Embryonic facial prominence (tissue), 1 donor: ENCODE measurements around the gene MGLL.

Experiments used
- DNase-seq: peaks from one replicate; pipeline ENCODE4 v3.0.0-alpha.2; 2016; ENCODE audit errors: extremely low spot score

The MGLL gene

GRCh38 chr3:127758013-127758412, 64.3 kb downstream of the MGLL start:
- no peak for DNase-seq

GRCh38 chr3:127755305-127755681, 67.0 kb downstream of the MGLL start:
- no peak for DNase-seq

- no peak for DNase-seq
These were observed 67.7 kb downstream of the MGLL start for GRCh38 chr3:127754411-127755304.

GRCh38 chr3:127753898-127754410, 68.4 kb downstream of the MGLL start:
- DNase-seq: no peak

GRCh38 chr3:127753338-127753737, 69.0 kb downstream of the MGLL start:
- no peak for DNase-seq

- DNase-seq: no peak
These were observed 70.5 kb downstream of the MGLL start for GRCh38 chr3:127751782-127752181.

GRCh38 chr3:127751163-127751621, 71.1 kb downstream of the MGLL start:
- no peak for DNase-seq

- DNase-seq: no peak
These were observed 71.9 kb downstream of the MGLL start for GRCh38 chr3:127750226-127751031.

GRCh38 chr3:127749787-127750225, 72.5 kb downstream of the MGLL start:
- no peak for DNase-seq

GRCh38 chr3:127749361-127749760, 73.0 kb downstream of the MGLL start:
- no peak for DNase-seq

- no peak for DNase-seq
These were observed 73.5 kb downstream of the MGLL start for GRCh38 chr3:127748754-127749327.

GRCh38 chr3:127747751-127748521, 74.4 kb downstream of the MGLL start:
- no peak for DNase-seq

- DNase-seq: no peak
These were observed 75.2 kb downstream of the MGLL start for GRCh38 chr3:127747066-127747465.

GRCh38 chr3:127746400-127747057, 75.8 kb downstream of the MGLL start:
- no peak for DNase-seq

- no peak for DNase-seq
These were observed 76.5 kb downstream of the MGLL start for GRCh38 chr3:127745656-127746399.

GRCh38 chr3:127744875-127745274, 77.4 kb downstream of the MGLL start:
- DNase-seq: no peak

- DNase-seq: no peak
These were observed 78.0 kb downstream of the MGLL start for GRCh38 chr3:127744253-127744815.

- DNase-seq: no peak
These were observed 78.7 kb downstream of the MGLL start for GRCh38 chr3:127743351-127744252.

GRCh38 chr3:127742580-127742979, 79.7 kb downstream of the MGLL start:
- DNase-seq: no peak
